Measurements from ENCODE around the gene CDK14.

CDK14 gene

DNA sequence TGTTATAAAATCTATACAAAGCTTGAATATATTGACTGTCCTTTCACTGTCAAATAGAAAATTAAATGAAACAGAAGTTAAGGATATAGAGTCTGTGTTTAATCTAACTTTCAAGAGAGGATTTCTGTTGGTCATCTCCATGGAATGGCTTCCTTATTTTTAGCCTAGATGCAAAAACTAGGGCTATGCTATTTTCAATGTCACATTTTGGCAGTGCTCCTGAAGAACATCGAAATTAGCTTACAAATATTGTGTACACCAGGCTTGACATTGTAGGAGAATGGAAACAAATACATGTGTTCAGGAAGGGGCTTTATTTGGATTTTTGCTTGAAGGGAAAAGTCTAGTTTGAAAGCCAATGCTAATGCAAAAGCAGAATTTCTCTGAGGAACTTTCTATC is 295.4 kb downstream of the CDK14 start:
- H3K9me3 ChIP-seq (ENCODE audit: severe bottlenecking) = no peaks in the 10 kb centered on the region
- no peaks in the 10 kb centered on the region for H3K27me3 ChIP-seq (ENCODE audit: insufficient read depth, low read depth, severe bottlenecking)
- H3K4me3 ChIP-seq (ENCODE audit: low read depth, low read length) = no peak overlapping the region
- TF ChIP-seq, protein P1, sequence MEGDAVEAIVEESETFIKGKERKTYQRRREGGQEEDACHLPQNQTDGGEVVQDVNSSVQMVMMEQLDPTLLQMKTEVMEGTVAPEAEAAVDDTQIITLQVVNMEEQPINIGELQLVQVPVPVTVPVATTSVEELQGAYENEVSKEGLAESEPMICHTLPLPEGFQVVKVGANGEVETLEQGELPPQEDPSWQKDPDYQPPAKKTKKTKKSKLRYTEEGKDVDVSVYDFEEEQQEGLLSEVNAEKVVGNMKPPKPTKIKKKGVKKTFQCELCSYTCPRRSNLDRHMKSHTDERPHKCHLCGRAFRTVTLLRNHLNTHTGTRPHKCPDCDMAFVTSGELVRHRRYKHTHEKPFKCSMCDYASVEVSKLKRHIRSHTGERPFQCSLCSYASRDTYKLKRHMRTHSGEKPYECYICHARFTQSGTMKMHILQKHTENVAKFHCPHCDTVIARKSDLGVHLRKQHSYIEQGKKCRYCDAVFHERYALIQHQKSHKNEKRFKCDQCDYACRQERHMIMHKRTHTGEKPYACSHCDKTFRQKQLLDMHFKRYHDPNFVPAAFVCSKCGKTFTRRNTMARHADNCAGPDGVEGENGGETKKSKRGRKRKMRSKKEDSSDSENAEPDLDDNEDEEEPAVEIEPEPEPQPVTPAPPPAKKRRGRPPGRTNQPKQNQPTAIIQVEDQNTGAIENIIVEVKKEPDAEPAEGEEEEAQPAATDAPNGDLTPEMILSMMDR (IDR thresholded peaks at IDR 0.05; ENCODE audit: low read depth, low read length) = no peak
- no peak for DNase-seq
- no peaks in the 10 kb centered on the region for H3K36me3 ChIP-seq
- no peak overlapping the region for H3K27ac ChIP-seq

DNA sequence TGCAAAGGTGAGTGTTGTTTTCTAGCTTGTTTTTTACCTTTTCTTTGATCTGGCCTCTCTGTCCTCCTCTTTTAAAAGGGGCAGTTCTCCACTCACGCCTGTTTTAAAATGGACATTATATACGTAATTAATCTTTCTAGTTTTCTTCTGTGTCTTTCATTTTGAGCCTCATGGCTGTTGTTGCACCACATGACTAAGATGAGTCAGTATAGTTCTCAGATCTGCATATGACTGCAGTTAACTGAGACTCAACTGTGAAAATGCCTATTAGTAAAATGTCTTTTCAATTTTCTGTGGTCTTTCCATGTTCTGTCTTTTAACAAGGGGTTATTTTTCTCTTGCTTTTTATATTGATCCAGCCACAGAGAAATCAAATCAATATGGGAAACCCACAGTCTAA is 296.1 kb downstream of the CDK14 start:
- Histone ChIP-seq H3K27me3 (ENCODE audit: insufficient read depth, low read depth, severe bottlenecking) (no peaks in the 10 kb centered on the region), H3K27ac (no peak overlapping the region), H3K4me3 (ENCODE audit: low read depth, low read length) (no peak overlapping the region), H3K9me3 (ENCODE audit: severe bottlenecking) (no peaks in the 10 kb centered on the region), H3K36me3 (no peaks in the 10 kb centered on the region)
- no peak for DNase-seq
- TF ChIP-seq, protein P1 (IDR thresholded peaks at IDR 0.05; ENCODE audit: low read depth, low read length) = no peak

GRCh38 chr7:90894122-90894521 is 298.0 kb downstream of the CDK14 start:
- Histone ChIP-seq H3K9me3 (ENCODE audit: severe bottlenecking) (no peaks in the 10 kb centered on the region), H3K27ac (no peak overlapping the region), H3K27me3 (ENCODE audit: insufficient read depth, low read depth, severe bottlenecking) (no peaks in the 10 kb centered on the region), H3K4me3 (ENCODE audit: low read depth, low read length) (no peak overlapping the region), H3K36me3 (no peaks in the 10 kb centered on the region)
- DNase-seq = no peak
- TF ChIP-seq, protein P1 (IDR thresholded peaks at IDR 0.05; ENCODE audit: low read depth, low read length) = no peak

DNA sequence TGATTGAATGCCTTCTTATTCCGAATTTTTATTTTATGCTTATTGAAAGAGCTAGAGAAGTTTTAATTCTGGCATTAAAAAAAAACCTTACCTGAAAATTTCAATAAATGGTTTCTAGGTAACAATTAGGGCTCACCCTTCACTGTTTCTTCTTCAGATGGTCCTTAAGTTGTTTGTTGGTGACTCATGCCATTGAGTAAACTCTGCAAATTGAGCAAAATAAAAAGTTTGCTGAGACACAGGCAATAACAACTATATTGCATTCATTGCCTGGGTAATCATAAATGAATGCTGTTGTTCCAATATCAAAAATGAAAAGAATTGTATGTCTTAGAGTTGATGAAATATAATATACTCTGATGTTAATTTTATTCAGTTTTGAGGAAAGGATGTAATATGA is 300.3 kb downstream of the CDK14 start:
- Histone ChIP-seq H3K9me3 (ENCODE audit: severe bottlenecking) (no peaks in the 10 kb centered on the region), H3K36me3 (no peaks in the 10 kb centered on the region), H3K27ac (no peak overlapping the region), H3K27me3 (ENCODE audit: insufficient read depth, low read depth, severe bottlenecking) (no peaks in the 10 kb centered on the region), H3K4me3 (ENCODE audit: low read depth, low read length) (no peak overlapping the region)
- TF ChIP-seq, protein P1 (IDR thresholded peaks at IDR 0.05; ENCODE audit: low read depth, low read length) = no peak
- no peak for DNase-seq

- TF ChIP-seq, protein P1 (IDR thresholded peaks at IDR 0.05; ENCODE audit: low read depth, low read length) = no peak
- H3K4me3 ChIP-seq (ENCODE audit: low read depth, low read length) = no peak overlapping the region
- H3K36me3 ChIP-seq = no peaks in the 10 kb centered on the region
- H3K27ac ChIP-seq = no peak overlapping the region
- H3K9me3 ChIP-seq (ENCODE audit: severe bottlenecking) = no peaks in the 10 kb centered on the region
- no peak for DNase-seq
- H3K27me3 ChIP-seq (ENCODE audit: insufficient read depth, low read depth, severe bottlenecking) = no peaks in the 10 kb centered on the region
Observed at GRCh38 chr7:90897961-90898469, 301.9 kb downstream of the CDK14 start.

DNA sequence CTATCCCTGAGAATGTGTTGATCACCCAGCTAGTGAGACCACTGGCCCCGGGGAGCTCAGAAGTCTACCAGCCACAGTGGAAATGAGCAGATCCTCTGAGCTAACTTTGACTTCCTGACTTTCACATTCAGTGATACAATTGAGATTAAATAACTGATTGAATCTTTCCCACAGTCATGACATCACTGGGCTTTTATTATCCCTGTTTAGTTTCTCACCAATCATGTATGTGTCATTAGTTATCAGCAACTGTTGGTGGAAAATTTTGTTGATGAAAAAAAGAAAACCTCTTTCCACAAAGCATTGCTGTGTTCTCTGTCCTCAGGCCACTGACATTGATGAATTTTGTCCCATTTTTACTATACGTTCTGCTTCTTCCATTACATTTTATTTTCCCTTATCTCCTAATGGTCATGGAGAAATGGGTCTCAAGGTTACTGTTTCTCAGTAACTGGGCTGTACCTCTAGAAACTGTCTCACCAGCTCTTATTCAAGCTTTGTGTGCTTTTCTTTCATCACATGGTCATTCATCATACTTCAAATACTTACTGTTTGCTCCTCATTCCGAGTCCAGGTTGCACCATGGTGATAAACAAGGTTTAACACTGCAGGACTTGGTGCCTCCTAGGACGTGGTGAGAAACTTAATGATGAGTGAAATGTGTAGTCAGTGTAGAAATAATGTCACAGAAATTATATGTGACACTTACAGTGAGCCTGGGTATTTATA is 304.7 kb downstream of the CDK14 start:
- H3K27me3 ChIP-seq (ENCODE audit: insufficient read depth, low read depth, severe bottlenecking) = no peaks in the 10 kb centered on the region
- H3K9me3 ChIP-seq (ENCODE audit: severe bottlenecking) = no peaks in the 10 kb centered on the region
- no peak overlapping the region for H3K27ac ChIP-seq
- H3K4me3 ChIP-seq (ENCODE audit: low read depth, low read length) = no peak overlapping the region
- TF ChIP-seq, protein P1 (IDR thresholded peaks at IDR 0.05; ENCODE audit: low read depth, low read length) = no peak
- no peaks in the 10 kb centered on the region for H3K36me3 ChIP-seq
- DNase-seq = no peak
